NOMO-1 (cell line): ENCODE measurements around the gene CEP89.
"Not testable (repeated sequence)": the region's sequence is repeated elsewhere in the genome, so short reads cannot be mapped to it uniquely, and the experiment has no call there.

Experiments
- DNase-seq, 2 experiments: peaks; one replicate each; lab custom pipeline; 2025; ENCODE audit not compliant: unreplicated experiment in 2 of 2; lab: John Stamatoyannopoulos, UW

The CEP89 gene

GRCh38 chr19:32848035-32848434, 123.7 kb downstream of the CEP89 start:
- DNase-seq: not testable (repeated sequence)

GRCh38 chr19:32843716-32844245, 128.0 kb downstream of the CEP89 start:
- no peak for DNase-seq

GRCh38 chr19:32842061-32842460, 129.7 kb downstream of the CEP89 start:
- DNase-seq: no peak

- DNase-seq: no peak
Measured at GRCh38 chr19:32837531-32837930, 134.2 kb downstream of the CEP89 start.

- not testable (repeated sequence) for DNase-seq
Measured at GRCh38 chr19:32833388-32833787, 138.4 kb downstream of the CEP89 start.

- not testable (repeated sequence) for DNase-seq
Measured at GRCh38 chr19:32832825-32833224, 138.9 kb downstream of the CEP89 start.

GRCh38 chr19:32832094-32832493, 139.7 kb downstream of the CEP89 start:
- DNase-seq: not testable (repeated sequence)

- no peak for DNase-seq
Measured at GRCh38 chr19:32831611-32832010, 140.1 kb downstream of the CEP89 start.

GRCh38 chr19:32830231-32831014, 141.3 kb downstream of the CEP89 start:
- DNase-seq: no peak

- DNase-seq: no peak
Measured at GRCh38 chr19:32829345-32829896, 142.3 kb downstream of the CEP89 start.

GRCh38 chr19:32828643-32829344, 143.0 kb downstream of the CEP89 start:
- no peak for DNase-seq

GRCh38 chr19:32828139-32828538, 143.6 kb downstream of the CEP89 start:
- DNase-seq: no peak
